Jurkat, Clone E6-1 (cell line): Measurements from ENCODE around the gene CACTIN.
"Not testable (repeated sequence)": the region's sequence is repeated elsewhere in the genome, so short reads cannot be mapped to it uniquely, and the experiment has no call there.

ENCODE experiments used
- DNase-seq: peaks from one replicate; pipeline ENCODE4 v3.0.0-alpha.2; 2011; ENCODE audit warnings: low read depth, low spot score
- H3K4me3 ChIP-seq: 2 replicates; pipeline ENCODE4 v1.5.1; 2011; ENCODE audit warnings: mild to moderate bottlenecking, low read length, control low read depth, moderate library complexity

The CACTIN gene

DNA sequence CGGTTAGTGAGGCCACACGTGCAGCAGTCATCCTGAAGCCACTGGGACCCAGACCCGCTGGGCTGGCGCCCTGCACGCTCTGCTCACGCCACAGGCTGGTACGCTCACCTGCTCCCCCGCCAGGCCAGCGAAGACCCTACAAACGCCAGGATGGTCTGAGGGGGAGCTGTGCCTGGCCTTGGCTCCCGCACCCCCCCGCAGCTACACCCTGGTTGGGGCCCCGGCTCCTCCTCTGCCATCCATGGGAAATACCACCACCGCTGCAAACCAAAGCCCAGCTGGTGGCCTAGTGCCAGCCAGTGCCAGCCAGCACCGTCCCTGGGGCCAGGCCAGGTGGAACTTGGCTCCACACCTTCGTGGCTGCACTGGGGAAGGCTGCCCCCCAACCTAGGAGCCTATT is 23.3 kb upstream of the CACTIN start:
- H3K4me3 ChIP-seq: no peak overlapping the region
- DNase-seq: no peak

DNA sequence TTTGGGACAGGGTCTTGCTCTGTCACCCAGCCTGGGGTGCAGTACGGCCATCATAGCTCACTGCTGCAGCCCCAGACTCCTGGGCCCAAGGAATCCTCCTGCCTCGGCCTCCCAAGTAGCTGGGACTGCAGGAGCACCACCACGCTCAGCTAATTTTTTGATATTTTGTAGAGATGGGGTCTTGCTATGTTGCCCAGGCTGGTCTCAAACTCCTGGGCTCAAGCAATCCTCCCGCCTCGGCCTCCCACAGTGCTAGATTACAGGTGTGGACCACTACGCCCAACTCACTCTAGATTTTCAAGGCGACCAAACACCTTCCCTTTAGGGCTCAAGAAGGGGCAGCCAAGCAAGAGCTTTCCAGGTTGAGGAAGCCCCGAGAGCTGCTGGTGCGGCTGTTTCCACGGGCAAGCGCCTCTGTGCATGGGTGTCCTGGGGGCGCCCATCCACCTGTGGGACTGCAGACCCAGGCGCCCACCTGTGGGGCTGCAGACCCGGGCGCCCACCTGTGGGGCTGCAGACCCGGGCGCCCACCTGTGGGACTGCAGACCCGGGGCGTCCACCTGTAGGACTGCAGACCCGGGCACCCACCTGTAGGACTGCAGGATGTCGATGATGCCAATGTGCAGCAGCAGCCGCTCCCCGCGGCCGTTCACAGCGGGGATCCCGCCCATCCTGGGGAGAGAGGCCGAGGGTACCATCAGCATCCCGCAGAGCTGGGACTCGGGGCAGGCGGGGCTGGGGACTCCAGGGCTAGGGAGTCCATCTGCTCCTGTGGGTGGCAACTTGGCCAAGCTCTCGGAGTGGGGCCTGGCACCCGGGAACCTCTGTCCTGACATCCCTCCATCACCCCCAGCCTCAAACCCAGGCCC is 21.7 kb upstream of the CACTIN start:
- DNase-seq: no peak
- no peak overlapping the region for H3K4me3 ChIP-seq

DNA sequence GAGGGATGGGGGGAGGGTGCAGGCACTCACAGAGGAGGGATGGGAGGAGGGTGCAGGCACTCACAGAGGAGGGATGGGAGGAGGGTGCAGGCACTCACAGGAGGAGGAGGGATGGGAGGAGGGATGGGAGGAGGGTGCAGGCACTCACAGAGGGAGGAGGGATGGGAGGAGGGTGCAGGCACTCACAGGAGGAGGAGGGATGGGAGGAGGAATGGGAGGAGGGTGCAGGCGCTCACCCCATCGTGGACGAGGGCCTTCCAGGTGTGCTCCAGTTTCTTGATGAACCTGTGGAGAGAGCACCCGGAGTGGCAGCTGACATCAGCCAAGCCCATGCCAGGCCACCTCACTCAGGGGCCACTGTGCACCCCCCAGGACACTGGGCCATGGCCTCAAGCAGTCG is 20.5 kb upstream of the CACTIN start:
- DNase-seq: not testable (repeated sequence)

DNA sequence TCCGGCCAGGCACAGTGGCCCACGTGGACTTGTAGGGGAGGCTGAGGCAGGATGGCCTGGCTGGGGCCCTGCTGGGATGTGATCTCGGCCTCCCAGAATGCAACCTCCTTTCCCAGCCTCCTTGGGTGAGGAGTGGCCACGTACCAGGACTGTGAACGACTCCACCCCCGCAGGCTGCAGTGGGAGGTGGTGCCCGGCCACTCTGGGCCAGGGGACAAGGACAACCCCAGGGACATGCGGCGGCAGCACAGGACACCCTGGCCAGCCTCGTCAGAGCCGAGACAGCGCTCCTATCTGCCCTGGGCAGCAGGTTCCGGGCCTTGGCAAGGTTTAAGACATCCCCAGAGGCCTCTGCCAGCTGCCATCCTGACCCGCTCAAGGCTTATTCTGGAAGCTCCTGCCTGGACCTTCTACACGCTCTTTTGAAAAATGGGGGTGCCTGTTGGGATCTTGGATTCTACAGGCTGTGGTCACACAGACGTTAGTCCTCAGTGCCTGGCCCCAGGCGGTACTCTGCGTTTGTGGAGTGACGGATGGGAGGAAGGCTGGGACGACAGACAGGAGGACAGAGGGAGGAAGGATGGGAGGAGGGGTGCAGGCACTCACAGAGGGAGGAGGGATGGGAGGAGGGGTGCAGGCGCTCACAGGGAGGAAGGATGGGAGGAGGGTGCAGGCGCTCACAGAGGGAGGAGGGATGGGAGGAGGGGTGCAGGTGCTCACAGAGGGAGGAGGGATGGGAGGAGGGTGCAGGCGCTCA is 19.9 kb upstream of the CACTIN start:
- H3K4me3 ChIP-seq: no peak overlapping the region
- DNase-seq: no peak

More for the DNA sequence above, 20.5 kb upstream of the CACTIN start:
- H3K4me3 ChIP-seq: not testable (repeated sequence)

DNA sequence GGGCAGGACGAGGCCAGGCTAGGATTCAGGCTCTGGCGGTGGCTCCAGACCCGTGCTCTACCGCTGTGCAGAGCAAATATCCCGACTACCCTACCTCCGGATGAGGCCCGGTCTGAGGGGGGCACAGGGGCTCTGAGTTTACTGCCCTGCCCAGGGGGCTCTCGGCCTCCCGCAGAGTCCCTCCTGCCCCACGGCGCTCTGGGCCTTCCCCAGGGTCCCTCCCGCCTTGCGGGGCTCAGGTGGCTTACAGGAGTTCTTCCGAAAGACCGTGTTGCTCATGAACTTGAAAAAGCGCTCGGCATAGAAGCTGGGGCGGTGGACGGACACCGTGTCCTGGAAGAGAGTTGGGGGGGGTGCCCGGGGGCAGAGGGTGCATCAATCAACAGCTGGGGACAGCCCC is 19.1 kb upstream of the CACTIN start:
- no peak overlapping the region for H3K4me3 ChIP-seq
- DNase-seq: no peak

DNA sequence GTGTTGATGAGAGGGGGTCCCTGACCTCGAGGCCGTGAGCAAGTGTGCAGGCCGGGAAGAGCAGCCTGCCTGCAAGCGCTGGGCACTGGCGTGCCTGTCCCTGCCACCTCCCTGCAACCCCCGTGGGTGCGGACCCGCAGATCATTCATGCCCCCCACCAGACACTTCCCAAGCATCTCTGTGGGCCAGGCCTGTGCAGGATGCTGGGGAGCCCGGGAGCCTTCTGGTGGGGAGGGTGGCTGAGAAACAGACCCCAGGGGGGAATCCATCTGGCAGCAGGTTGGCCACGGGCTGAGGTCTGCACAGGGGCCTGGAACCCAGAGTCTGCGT is 18.4 kb upstream of the CACTIN start:
- no peak overlapping the region for H3K4me3 ChIP-seq
- DNase-seq: no peak

DNA sequence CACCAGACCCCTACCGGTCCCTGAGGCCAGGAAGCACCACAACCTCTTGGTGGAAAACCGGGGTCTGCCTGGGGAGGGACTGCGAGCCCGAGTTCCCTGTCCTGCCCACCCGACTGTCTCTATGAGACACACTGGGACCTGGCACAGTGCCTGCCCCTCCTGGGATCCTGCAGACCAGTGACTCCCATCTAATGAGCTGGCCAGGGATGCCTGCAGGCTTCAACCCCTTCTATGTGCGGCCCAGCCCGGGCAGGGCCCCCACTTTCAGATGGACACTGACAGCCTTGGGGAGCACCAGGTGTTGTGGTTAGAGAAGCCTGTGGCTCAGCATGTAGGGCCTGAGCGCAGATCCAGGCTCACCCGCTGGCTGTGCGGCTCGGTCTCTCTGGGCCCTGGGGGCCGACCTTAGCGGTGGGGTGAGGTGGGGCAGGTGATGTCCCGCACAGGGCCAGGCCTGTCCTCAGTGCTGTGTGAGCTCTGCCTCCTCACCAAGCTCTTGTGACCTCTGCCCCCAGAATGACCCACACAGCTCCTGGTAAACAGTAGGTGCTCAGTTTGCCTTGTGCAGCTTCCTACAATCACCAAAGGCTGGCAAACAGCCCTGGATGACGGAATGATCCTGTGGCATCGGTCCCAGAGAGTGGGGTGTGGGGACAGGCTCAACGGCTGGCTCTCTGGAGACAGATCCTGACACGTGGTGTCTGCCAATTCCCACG is 17.9 kb upstream of the CACTIN start:
- DNase-seq: no peak
- no peak overlapping the region for H3K4me3 ChIP-seq

DNA sequence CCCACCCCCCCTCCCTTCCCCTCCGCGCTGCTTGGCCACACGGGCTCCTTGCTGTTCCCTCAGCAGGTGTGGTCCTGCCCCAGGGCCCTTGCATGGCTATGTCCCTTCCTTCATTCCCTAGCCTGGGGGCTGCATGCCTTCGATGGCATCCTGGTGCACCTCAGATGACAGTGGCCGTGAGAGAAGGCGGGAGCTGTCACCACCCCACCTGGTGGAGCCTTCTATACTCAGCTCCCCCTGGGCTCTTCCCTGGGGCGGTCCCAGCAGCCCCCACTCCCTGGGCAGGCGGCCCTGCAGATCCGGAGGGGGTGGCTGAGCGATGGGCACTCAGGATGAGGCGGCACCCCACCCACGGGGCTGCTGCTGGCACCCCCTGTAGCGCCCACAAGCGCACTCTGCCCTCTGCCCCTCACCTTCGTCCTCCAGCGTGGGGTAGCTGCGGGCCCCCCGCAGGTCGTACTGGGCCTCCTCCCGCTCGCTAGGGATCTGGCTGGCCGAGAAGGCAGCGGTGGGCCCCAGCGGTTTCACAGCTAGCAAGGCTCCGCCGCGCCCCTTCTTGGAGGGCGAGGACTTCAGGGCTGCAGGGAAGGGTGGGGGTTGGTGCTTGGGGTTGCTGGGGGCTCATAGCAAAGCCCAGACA is 17.2 kb upstream of the CACTIN start:
- DNase-seq: no peak
- H3K4me3 ChIP-seq: no peak overlapping the region

DNA sequence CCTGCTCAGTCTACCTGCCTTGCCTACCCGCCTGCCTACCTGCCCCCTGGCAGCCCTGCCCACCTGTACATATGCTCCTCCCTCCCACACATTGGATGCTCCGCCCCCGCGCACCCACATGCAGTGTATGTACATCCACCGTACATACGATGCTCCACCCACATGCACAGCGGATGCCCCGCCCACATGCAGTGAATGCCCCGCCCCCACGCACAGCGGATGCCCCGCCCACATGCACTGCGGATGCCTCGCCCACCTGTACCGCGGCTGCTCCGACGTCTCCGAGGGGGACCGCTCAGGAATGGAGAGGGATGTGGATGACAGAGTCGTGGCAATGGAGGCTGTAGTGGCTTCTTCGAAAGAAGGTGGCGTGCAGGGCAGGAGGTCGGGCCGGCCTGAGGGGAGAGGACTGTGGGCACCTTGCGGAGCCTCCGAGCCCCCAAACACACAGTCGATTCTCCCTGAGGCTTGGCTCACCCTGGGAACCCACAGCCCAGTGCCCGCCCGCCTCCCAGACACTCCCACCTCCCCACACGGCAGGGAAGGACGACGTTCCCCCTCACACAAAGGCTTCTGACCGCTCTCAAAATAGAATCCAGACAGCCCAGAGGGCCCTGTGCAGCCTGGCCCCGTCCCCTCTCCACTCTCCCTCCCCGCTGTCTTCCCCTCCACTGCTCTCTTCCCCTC is 16.5 kb upstream of the CACTIN start:
- no peak overlapping the region for H3K4me3 ChIP-seq
- DNase-seq: no peak

DNA sequence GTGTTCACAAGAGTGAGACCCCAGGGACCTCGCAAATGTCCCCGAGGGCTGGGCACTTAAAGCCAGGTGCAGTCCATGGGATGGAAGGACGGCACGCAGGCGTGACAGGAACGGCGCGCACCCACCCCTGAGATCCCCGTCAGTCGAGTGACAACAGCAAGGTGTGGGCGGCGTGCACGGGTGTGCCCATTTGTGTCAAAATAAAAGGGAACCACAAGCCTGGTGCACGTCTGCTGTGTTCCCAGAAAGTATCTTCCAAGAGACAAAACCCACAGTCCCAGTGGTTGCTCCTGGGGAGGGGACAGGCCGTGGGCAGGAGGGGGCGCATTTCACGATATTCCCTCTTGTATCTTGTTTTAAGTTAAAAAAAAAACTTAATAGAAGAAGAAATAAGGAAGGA is 15.7 kb upstream of the CACTIN start:
- no peak for DNase-seq

DNA sequence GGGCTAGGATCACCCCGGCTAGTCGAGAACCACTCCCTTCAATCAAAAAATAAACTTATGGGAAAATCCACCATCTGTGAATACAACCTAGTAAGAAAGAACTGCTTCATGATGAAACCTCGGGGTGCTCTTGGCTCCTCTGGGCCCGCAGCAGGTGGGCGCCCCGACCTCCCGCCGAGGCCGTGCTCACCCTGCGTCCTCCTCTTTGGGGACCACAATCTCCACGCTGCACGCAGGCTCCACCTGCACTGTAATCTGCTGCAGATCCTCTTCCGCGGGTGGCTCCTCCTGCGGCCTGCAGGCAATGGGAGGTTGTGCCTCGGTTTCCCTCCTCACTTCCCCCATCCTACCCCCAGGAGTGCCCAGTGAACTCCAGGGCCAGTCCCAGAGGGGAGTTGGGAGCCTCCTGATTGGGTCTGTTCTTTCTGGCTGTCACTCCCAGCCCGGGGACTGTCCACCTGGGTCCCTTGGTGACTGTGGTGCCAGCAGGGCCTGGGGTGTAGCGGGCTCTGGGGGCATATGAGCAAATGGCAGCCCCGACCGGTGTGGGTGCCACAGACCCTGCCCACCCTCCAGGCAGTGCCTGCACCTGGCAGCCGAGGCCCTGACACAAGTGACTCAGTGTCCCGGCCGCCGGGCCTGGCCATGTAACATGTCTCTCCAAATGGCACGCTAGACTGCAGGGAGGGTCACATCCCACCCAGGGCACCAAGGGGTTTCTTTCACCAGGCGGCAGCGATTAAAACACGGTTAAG is 15.1 kb upstream of the CACTIN start:
- no peak for DNase-seq
- H3K4me3 ChIP-seq: no peak overlapping the region

More for the DNA sequence above, 15.7 kb upstream of the CACTIN start:
- H3K4me3 ChIP-seq: no peak overlapping the region

DNA sequence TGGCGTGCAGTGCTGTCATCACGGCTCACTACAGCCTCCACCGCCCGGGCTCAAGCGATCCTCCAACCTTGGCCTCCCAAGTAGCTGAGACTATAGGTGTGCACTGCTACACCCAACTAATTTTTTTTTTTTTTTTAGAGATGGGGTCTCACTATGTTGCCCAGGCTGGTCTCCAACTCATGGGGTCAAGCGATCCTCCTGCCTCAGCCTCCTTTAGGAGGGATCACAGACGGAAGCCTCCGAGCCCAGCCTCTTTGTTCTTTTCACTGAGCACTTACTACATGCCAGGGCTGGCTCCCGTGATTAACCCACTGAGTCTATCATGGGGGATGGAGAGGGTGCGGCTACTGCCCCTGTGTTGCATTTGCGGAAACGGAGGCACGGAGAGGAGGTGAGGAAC is 12.9 kb upstream of the CACTIN start:
- H3K4me3 ChIP-seq: no peak overlapping the region
- DNase-seq: no peak

DNA sequence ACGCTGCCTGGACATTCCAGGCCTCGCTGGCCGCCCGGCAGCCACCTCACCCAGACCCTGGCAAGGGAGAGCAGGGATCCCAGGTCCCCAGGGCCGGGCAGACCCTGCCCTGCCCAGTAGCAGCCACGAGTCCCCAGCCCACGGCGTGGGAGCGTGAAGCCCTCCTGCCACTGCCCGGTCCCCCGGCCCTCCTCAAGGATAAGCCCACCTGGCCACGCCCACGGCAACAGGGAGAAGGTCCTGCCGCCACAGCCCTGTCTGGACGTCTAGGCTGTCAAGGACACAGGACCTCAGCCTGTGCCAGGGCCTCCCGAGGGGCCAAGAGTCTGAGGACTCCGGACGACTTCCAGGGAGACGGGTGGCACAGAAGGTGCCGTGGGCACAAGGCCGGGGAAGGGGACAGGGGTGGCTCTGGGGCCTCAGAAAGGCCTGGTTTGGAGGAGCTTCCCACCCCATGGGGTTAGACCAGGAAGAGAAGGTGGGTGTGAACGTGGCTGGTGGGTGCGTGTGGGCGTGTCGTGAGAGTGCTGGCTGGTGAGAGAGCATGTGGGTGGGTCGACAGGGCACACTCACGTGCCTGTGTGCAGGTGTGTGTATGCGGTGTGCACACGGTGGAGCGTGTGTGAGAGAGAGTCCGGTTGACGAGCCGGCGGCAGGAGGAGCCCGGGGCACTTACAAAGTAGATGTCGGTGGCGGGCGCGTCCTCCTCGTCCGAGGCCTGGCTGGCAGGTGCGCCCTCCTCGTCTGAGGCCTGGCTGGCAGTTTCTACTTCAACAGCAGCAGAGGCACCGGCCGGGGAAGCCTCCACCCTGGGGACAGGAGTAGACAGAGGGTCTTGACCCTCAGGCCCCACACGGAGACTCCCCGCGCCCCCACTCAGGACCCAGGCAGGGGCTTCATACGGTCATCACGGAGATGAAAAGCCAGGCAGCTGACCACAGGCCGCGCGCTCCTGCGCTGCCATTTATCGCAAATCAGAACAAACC is 11.9 kb upstream of the CACTIN start:
- no peak overlapping the region for H3K4me3 ChIP-seq
- no peak for DNase-seq

DNA sequence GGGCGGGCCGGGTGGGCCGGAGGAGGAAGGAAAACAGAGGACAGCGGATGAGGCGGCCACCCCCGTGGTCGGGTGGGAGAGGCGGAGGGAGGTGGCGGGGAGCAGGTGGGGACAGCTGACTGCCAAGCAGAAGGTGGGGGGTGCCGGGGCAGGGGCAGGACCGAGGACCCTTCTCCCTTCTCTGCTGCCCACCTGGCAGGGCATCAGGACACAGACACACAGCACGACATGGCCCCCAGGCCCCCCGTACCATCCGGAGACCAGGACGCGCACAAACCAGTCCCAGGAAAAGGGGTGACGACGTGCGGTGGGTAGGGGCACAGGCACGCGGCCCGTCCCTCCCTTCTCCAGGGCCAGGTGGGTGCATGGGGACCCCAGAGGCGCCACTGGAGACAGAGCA is 11.0 kb upstream of the CACTIN start:
- no peak overlapping the region for H3K4me3 ChIP-seq
- no peak for DNase-seq

DNA sequence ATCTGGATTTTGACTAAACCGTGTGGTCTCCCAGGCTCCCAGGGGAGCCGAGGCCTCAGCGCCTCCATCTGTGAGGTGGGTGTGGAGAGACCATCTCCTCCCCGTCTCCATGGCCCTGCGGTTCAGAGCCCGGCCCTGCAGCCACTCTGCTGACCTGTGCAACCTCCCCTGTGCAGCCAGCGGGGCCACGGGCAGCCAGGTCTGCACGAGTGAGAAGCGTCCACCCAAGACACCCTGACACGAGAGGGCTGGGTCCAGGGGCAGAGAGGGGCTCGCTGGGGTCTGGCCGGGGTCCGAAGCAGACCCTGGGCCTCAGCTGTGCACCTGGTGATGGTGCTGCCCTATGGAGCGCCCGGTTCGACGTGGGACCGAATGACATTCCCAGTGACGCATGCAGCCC is 10.4 kb upstream of the CACTIN start:
- no peak for DNase-seq
- H3K4me3 ChIP-seq: no peak overlapping the region

DNA sequence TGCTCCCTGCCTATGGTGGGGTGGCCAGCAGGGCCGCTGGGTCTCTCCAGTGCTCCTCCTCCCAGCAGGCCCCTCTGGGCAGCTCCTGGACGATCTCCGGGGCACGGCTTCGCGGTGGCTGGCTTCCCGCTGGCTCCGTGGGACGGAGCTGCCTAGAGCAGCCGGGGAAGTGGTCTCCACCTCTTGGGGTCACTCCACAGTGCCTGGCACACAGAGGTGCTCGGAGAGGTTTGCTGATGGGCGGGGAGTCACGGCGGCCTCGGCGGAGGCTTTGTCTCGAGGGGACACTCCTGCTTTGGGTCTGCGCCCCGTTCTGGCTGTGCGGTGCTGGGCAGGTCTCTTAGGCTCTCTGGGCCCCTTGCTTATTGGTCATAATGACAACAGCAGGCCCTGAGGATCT is 9.9 kb upstream of the CACTIN start:
- H3K4me3 ChIP-seq: no peak overlapping the region
- DNase-seq: no peak

DNA sequence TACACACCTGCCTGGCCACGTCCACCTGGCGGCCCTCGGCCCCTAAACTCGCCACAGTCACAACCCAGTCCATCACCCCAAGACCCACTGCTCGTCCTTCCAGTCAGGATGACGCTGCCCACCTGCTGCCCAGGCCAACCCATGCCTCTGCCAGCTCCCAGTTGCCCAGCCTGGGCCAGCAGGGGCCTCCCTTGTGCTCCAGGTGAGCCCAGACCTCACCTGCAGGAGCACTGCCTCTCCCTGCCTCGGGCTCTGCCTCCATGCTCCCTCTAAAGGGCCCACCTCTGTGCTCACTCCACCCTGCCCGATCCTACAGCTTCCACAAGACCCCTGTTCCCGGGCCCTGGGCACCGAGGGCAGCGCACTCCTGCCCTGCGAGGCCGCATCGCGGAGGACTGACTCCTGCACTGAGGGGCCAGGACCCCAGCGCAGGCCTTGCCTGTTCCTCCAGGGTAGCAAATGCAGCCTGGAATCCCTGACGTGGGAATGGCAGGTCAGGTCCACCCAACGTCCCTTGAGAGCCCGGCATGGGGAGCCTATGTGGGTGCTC is 8.0 kb upstream of the CACTIN start:
- no peak overlapping the region for H3K4me3 ChIP-seq
- no peak for DNase-seq
